Measurements from ENCODE around the gene KMT2E.

Gene KMT2E

DNA sequence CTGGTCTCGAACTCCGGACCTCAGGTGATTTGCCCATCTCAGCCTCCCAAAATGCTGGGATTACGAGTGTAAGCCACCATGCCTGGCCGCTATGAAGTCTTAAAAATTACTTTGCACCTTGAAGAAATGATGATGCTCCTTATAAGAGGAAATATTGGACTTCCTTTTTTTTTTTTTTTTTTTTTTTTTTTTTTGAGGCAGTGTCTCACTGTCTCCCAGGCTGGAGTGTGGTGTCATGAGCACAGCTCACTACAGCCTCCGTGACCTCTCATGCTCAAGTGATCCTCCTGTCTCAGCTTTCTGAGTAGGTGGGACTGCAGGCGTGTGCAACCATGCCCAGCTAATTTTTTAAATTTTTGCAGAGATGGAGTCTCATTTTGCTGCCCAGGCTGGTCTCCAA is 65.3 kb downstream of the KMT2E start:
- TF ChIP-seq CTCF (IDR thresholded peaks at IDR 0.05; ENCODE audit: insufficient read depth, low read depth, low read length, missing control alignments) = no peak
- H3K4me3 ChIP-seq (ENCODE audit: low read depth, low read length) = no peak overlapping the region
- no peak for DNase-seq (ENCODE audit: low read depth)

DNA sequence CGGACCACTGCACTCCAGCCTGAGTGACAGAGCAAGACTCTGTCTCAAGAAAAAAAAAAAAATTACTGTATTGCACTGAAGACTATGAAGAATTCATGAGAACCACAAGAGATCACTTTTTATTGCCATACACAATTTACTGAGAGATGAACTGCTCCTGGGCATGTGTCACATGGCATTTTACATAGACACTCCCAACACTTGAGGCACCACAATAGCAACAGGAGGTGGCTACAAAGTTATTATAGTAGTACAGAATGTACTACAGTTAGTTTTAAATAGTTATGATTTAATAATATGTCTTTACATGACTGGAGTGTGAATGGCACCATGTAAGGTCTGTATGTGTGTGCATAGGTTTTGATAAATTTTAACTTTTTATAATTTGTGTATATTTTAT is 70.6 kb downstream of the KMT2E start:
- no peak for DNase-seq (ENCODE audit: low read depth)
- no peak for TF ChIP-seq CTCF (IDR thresholded peaks at IDR 0.05; ENCODE audit: insufficient read depth, low read depth, low read length, missing control alignments)
- no peak overlapping the region for H3K4me3 ChIP-seq (ENCODE audit: low read depth, low read length)

GRCh38 chr7:105086850-105087249 is 72.8 kb downstream of the KMT2E start:
- no peak overlapping the region for H3K4me3 ChIP-seq (ENCODE audit: low read depth, low read length)
- DNase-seq (ENCODE audit: low read depth) = no peak
- TF ChIP-seq CTCF (IDR thresholded peaks at IDR 0.05; ENCODE audit: insufficient read depth, low read depth, low read length, missing control alignments) = no peak

DNA sequence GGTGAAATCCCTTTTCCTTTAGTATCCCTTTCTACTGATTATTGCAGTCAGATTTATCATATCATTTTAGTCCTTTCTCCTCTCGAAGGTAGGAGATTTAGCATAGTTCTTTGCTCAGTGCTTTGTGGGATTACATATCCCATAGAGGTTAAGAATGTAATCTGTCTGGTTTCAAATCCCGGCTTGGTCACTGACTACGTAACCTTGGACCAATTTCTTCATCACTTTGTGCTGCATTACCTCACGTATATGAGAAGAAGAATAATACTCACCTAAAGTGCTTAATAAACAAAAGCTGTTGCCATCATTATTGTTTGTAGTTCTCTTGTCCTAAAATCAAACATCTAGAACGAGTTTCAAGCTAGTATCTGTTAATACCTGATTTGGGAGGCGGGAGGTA is 74.0 kb downstream of the KMT2E start:
- DNase-seq (ENCODE audit: low read depth) = no peak
- TF ChIP-seq CTCF (IDR thresholded peaks at IDR 0.05; ENCODE audit: insufficient read depth, low read depth, low read length, missing control alignments) = no peak
- no peak overlapping the region for H3K4me3 ChIP-seq (ENCODE audit: low read depth, low read length)

- TF ChIP-seq CTCF (IDR thresholded peaks at IDR 0.05; ENCODE audit: insufficient read depth, low read depth, low read length, missing control alignments) = no peak
- no peak overlapping the region for H3K4me3 ChIP-seq (ENCODE audit: low read depth, low read length)
- no peak for DNase-seq (ENCODE audit: low read depth)
Observed at GRCh38 chr7:105088456-105088855, 74.5 kb downstream of the KMT2E start.

- no peak overlapping the region for H3K4me3 ChIP-seq (ENCODE audit: low read depth, low read length)
- no peak for DNase-seq (ENCODE audit: low read depth)
- TF ChIP-seq CTCF (IDR thresholded peaks at IDR 0.05; ENCODE audit: insufficient read depth, low read depth, low read length, missing control alignments) = no peak
Observed at GRCh38 chr7:105094966-105095365, 81.0 kb downstream of the KMT2E start.

DNA sequence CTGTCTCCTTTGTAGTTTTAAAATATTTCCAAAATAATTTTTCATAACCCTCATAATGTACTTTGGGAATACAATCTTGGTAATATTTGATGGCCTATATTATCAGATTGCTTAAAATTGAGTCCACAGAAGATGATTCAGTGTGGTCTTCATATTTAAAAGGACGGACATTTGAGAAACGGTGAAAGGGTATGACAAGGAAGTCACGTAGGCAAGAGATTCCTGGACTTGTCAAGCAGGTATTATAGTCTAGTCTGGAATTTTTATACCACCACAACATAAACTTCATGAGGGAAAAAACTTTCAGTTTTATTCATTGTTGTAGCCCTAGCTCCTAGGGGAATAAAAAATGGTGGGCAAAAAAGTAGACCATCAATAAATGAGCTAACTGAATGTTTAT is 82.3 kb downstream of the KMT2E start:
- no peak for DNase-seq (ENCODE audit: low read depth)
- no peak for TF ChIP-seq CTCF (IDR thresholded peaks at IDR 0.05; ENCODE audit: insufficient read depth, low read depth, low read length, missing control alignments)
- no peak overlapping the region for H3K4me3 ChIP-seq (ENCODE audit: low read depth, low read length)
